Endothelial cell of hepatic sinusoid (primary cell): ENCODE data around the gene GTPBP6.
"Not testable (repeated sequence)": the region's sequence is repeated elsewhere in the genome, so short reads cannot be mapped to it uniquely, and the experiment has no call there.

Source experiments
- in situ Hi-C: cut with HindIII; loops from 2 replicates; pipeline ENCODE4 v1.10.0; 2017; ENCODE audit warnings: low sequenced_read_pairs

GTPBP6 gene

DNA sequence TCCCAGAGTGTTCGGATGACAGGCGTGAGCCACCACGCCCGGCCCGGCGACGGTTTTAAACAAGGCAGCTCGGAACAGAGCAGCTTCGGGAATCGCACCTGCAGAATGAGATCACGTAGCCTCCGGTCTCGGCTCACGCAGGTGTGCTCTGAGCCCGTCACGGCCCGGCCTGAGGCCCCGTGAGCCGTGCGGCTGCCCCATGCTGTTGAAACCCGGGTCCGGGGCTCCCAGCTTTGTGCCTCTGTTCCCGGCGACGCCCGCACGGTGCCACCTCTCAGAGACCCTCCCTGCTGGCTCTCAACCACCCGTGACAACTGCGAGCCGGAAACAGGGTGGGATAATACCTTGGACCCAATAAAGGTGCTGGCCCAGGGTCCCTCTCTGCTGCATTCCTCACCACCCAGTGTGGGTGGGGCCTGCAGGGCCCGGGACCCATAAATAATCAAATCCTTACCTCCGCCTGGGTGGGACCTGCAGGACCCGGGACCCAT, 50.8 kb downstream of the GTPBP6 start:
- in situ Hi-C loops, result no loop called here

DNA sequence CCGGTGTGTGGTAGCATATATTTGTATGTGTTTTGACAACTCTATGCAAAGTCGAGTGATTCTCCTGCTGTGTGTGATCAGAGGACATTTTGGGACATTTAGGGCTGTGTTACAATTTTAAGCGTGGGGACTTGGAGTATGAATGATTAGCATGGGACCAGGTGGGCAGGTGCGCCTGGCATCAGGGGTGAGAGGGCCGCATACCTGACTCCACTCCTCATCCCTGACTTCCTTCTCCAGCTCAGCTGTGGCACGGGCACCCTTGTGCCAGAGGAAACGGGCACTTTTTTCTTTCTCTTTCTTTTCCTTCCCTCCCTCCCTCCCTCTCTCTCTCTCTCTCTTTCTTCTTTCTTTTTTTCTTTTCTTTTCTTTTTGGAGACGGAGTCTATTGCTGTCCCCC, 53.1 kb downstream of the GTPBP6 start:
- in situ Hi-C loops, result no loop called here

DNA sequence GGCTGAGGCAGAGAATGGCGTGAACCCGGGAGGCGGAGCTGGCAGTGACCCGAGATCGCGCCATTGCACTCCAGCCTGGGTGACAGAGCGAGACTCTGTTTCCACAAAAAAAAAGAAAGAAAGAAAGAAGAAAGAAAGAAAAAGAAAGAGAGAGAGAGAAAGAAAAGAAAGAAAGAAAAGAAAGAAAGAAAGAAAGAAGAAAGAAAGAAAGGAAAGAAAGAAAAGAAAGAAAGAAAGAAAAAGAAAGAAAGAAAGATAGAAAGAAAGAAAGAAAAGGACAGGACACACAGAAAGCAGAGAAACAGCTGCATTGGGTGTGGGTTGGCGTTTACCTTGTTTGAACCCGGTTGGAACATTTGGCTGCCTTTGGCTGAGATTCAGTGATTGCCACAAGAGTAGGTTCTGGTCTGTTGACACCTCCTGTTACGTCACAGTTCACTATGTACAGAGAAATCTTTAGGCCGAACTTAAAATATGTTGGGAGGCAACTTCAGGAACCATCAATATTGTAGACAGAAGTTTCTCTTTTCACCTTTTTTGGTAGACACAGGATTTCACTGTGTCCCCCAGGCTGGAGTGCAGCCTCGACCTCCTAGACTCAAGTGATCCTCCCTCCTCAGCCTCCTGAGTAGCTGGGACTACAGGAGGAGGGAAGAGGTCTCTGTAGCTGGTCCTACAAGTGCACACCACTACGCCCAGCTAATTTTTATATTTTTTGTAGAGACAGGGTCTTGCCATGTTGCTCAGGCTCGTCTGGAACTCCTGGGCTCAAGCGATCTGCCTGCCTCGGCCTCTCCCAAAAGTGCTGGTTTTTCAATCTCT, 53.8 kb downstream of the GTPBP6 start:
- in situ Hi-C loops, result no loop called here

DNA sequence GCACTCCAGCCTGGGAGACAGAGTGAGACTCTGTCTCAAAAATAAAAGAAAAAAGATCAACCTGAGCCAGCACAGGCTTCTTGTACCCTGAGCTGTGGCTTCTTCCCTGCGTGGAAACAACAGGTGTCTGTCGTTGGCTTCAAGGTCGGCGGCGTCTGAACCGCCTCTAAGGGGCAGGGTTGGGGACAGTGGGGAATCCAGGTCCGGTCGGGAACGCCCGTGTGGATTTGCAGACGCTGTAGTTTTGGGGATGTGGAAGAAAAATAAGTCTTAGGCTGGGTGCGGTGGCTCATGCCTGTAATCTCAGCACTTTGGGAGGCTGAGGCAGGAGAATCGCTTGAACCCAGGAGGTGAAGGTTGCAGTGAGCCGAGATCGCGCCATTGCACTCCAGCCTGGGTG, 54.6 kb downstream of the GTPBP6 start:
- in situ Hi-C loops, result not testable (repeated sequence)

DNA sequence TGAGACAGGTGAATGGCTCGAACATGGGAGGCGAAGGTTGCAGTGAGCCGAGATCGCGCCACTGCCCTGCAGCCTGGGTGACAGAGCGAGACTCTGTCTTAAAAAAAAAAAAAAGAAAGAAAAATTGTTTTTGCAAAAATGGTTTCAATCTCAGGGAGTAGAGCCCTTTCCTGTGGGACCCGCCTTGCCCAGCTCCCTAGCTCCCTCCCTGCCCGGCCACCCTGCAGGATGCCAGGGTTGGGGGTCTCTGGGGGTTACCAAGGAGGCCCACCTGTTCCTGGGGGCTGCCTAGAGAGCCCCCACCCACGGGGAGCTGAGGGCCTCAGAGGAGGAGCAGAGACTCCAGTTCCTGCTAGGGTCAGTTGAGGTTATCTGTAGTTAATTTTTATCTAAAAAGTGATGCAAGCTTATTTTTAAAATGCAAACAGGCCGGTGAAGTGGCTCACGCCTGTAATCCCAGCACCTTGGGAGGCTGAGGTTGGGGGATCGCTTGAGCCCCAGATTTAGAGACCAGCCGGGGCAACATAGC, 56.2 kb downstream of the GTPBP6 start:
- in situ Hi-C loops, result no loop called here

DNA sequence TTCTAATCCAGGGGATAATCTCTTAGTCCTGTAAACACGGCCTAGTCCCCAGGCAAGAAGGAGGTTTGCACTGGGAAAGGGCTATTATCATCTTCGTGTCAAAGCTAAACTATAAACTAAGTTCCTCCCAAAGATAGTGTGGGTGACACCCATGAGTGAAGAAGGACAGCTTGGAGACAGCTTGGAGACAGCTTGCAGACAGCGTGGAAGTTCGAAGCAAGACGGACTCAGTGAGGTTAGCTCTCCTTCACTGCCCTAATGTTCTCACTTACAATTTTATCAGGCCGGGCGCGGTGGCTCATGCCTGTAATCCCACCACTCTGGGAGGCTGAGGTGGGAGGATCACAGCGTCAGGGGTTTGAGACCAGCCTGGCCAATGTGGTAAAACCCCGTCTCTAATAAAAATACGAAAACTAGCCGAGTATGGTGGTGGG, 56.7 kb downstream of the GTPBP6 start:
- in situ Hi-C loops, result no loop called here

DNA sequence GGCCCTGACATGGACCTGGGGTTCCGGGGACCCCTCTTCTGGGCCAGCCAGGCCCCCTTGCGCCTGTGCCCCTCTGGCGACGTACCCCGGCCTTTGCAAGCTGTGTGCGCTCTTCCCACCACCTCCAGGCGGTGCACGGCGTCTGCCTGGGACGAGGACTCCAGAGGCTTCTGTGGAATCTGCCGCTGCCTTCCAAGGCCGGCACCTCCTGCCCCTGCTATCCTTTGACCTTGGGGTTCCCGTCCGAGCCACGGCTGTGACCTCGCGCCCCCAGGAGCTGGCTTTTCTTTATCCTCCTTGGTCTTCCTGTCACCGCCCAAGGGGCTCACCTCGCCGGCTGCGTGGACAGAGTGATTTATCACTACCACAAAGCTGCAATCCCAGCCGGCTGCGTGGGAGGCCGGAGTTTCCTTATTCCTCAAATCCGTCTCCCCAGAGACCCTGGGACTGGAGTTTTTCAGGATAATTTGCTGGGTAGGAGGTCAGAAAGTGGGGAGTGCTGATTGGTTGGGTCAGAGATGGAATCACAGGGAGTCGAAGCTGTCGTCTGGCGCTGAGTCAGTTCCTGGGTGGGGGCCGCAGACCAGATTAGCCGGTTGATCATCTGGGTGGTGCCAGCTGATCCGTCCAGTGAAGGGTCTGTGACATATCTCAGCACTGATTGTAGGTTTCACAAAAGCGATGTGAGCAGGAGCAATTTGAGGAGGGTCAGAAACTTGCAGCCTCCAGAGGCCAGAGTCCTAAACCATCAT, 57.3 kb downstream of the GTPBP6 start:
- in situ Hi-C loops, result no loop called here

DNA sequence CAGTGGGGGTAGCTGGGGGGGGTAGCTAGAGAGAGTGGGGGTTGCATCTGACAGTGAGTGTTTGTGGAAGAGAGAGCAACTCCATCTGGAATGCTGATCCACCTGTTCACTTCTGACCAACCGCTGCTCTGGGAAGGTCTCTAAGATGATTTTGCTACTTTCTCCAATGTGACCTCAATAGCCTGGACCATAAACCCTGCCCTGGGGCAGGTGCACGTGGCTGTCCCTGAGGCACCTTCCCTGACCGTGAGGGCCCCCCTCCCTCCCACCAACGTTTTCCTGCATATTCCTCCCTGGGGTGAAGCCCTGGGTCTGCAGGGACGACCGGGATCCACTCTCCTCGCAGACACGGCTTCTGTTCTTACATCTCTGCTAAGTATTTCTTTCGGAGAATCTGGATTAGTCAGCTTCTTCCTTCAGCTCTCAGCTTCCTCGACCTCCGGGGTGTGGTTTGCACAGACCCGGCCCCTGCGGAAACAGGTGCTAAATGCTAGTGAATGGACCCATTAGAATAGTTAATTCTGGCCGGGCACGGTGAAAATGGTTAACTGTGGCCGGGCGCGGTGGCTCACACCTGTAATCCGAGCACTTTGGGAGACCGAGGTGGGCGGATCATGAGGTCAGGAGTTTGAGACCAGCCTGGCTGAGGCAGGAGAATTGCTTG, 58.8 kb downstream of the GTPBP6 start:
- in situ Hi-C loops, result no loop called here

DNA sequence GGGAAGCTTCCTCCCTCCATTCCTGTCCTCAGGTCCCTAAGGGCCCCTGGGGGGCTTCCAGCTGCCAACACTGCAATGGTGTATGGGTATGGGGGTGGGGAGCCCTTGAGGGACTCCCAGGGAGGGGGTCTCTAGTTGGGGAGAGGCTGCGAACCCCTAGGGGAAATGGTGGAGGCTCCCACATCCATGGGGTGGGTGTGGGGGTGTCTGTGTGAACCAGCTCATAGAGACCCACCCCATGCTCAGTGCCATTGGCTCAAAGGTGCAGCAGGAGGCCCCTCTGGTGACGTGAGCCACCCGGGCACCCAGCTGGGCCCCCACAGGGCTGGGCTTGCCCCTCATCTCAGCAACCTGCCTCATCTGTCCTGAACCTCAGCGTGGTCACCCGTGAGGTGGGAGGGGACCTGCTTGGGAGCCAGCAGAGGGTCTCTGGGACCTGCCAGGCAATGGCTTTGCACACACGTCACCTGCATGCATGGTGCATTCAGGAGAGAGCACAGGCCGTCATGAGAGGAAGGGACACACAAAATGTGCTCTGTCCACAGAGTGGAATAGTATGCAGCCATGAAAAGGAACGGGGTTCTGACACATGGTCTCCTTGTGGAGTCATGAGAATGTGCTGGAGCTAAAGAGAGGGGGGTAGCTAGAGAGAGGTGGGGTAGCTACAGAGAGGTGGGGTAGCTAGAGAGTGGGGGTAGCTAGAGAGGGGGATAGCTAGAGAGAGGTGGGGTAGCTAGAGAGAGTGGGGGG, 60.1 kb downstream of the GTPBP6 start:
- in situ Hi-C loops, result no loop called here

DNA sequence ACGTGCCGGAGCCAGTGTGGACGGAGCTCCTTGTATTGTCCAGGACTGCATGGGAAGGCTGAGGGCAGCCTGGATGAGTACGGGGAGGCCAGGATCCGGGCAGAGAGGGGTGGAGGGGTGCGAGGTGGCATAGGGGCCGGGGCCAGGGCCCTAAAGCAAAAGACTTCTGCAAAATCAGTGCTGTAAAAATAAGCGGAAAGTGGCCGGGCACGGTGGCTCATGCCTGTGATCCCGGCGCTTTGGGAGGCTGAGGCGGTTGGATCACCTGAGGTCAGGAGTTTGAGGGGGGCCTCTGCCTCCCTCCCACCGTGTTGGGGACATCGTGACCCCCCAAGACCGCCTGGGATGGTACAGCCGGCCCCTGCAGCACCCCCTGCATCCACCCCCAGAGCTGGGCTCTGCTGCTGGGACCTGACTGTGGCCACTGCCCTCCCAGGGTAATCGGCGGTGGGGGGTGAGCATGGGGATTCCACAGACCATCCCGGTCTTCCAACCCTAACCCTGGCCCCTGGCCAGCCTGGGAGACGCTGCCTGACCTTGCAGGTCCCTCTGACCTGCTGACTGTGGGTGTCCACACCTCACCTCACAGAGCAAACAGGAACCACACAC, 60.8 kb downstream of the GTPBP6 start:
- in situ Hi-C loops, result no loop called here

DNA sequence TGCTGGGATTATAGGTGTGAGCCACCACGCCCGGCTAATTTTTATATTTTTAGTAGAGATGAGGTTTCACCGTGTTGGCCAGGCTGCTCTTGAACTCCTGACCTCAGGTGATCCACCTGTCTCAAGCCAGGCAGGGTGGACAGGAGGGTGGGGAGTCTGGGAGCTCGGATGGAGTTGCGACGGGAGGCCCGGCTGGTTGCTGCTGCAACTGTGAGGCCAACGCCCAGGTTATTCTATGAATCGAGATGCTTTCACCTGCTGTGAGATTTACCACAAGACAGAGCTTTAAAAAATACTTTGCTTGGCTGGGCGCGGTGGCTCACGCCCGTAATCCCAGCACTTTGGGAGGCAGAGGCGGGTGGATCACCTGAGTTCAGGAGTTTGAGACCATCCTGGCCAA, 61.5 kb downstream of the GTPBP6 start:
- in situ Hi-C loops, result not testable (repeated sequence)

DNA sequence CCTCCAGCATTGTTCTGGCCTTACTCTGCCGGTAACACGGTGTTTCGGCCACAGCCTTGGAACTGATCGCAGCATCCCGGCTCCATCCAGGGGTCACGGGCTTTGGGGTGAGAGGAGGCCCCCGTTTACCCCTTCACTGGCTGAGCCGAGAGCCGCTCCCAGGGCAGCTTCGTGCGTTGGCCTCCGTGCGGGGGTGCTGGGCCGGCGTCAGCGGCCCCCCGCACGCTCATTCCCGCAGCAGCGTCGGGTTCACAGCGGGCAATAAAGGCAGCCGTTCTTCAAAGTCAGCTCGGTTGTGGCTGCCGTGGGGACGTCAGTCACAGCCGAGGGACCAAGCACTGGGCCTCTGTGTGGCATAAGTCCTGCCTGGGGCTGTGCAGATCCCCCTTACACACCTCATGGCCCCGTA, 62.7 kb downstream of the GTPBP6 start:
- in situ Hi-C loops, result no loop called here
